ENCODE measurements around the gene NAV2. TPM values are rescaled to one million over a fixed set of nuclear protein-coding genes. Genes with fewer than 3 reads are reported as not detected.

NAV2 gene
- polyA plus RNA-seq, 1 donor from 2014 or later = 3.0 TPM

DNA sequence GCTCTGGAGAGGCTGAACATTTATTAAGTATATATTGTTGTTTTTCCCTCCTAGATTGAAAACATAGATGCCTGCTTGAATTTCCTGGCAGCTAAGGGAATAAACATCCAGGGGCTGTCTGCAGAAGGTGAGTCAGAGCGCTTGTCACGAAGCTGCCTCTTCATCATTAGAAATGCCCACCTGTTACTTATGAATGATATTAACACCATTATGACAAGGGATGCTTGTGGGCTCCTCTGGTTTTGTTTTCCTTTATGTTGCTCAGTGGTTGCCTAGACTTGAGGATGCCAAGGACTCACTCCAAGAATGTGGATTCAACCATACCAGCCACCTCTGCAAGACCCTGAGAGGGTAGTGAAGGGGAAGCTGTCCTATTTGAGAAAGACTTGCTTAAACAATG lies 156.2 kb downstream of the NAV2 start:
- Histone ChIP-seq H2AFZ (ENCODE audit: low read depth, low read length) (no peak overlapping the region), H3K9ac (ENCODE audit: low read length) (no peak overlapping the region), H3K4me2 (ENCODE audit: low read length) (no peak overlapping the region), H3K27me3 (ENCODE audit: insufficient read depth, low read depth, low read length) (no peaks in the 10 kb centered on the region), H3F3A (ENCODE audit: insufficient read depth, low read length, poor library complexity, severe bottlenecking) (no peaks in the 10 kb centered on the region), H4K20me1 (ENCODE audit: insufficient read depth) (no peaks in the 10 kb centered on the region), H3K4me3 (ENCODE audit: low read length) (no peak overlapping the region), H3K36me3 (ENCODE audit: insufficient read depth, low read length) (no peaks in the 10 kb centered on the region), H3K79me2 (replicated peaks; ENCODE audit: insufficient read depth, low read length) (no peaks in the 10 kb centered on the region), H3K9me2 (ENCODE audit: insufficient read depth, low read length) (no peaks in the 10 kb centered on the region), H3K9me3 (ENCODE audit: low read length) (no peaks in the 10 kb centered on the region), H3K27ac (ENCODE audit: low read length) (no peak overlapping the region)
- no peak for TF ChIP-seq EP300 (conservative IDR thresholded peaks at IDR 0.05; ENCODE audit: poor library complexity, severe bottlenecking)
- TF ChIP-seq, protein P1, sequence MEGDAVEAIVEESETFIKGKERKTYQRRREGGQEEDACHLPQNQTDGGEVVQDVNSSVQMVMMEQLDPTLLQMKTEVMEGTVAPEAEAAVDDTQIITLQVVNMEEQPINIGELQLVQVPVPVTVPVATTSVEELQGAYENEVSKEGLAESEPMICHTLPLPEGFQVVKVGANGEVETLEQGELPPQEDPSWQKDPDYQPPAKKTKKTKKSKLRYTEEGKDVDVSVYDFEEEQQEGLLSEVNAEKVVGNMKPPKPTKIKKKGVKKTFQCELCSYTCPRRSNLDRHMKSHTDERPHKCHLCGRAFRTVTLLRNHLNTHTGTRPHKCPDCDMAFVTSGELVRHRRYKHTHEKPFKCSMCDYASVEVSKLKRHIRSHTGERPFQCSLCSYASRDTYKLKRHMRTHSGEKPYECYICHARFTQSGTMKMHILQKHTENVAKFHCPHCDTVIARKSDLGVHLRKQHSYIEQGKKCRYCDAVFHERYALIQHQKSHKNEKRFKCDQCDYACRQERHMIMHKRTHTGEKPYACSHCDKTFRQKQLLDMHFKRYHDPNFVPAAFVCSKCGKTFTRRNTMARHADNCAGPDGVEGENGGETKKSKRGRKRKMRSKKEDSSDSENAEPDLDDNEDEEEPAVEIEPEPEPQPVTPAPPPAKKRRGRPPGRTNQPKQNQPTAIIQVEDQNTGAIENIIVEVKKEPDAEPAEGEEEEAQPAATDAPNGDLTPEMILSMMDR (IDR thresholded peaks at IDR 0.05; ENCODE audit: poor library complexity, severe bottlenecking) = no peak
- TF ChIP-seq, protein P2, sequence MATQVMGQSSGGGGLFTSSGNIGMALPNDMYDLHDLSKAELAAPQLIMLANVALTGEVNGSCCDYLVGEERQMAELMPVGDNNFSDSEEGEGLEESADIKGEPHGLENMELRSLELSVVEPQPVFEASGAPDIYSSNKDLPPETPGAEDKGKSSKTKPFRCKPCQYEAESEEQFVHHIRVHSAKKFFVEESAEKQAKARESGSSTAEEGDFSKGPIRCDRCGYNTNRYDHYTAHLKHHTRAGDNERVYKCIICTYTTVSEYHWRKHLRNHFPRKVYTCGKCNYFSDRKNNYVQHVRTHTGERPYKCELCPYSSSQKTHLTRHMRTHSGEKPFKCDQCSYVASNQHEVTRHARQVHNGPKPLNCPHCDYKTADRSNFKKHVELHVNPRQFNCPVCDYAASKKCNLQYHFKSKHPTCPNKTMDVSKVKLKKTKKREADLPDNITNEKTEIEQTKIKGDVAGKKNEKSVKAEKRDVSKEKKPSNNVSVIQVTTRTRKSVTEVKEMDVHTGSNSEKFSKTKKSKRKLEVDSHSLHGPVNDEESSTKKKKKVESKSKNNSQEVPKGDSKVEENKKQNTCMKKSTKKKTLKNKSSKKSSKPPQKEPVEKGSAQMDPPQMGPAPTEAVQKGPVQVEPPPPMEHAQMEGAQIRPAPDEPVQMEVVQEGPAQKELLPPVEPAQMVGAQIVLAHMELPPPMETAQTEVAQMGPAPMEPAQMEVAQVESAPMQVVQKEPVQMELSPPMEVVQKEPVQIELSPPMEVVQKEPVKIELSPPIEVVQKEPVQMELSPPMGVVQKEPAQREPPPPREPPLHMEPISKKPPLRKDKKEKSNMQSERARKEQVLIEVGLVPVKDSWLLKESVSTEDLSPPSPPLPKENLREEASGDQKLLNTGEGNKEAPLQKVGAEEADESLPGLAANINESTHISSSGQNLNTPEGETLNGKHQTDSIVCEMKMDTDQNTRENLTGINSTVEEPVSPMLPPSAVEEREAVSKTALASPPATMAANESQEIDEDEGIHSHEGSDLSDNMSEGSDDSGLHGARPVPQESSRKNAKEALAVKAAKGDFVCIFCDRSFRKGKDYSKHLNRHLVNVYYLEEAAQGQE (IDR thresholded peaks at IDR 0.05; ENCODE audit: borderline replicate concordance) = no peak

DNA sequence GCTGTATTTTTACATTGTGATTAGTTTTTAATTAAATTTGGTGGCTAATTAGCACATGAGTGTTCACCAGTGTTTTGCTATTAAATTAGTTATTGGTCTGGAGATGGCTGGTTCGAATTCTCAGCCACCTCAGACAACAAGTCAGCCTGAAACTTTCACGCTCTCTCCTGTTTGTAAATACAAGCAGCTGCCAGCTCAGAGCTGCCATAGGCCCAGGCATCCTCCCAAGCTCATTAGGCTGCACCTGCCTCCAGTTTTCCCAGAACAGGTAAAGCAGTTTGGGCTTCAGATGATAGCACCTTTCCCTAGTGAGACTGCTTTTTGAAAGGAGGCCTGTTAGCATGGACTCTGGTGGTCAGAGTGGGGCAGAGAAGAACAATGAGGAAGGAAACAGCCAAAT lies 156.8 kb downstream of the NAV2 start:
- H3K4me3 ChIP-seq (ENCODE audit: low read length) = no peak overlapping the region
- no peaks in the 10 kb centered on the region for H3K36me3 ChIP-seq (ENCODE audit: insufficient read depth, low read length)
- no peak overlapping the region for H3K9ac ChIP-seq (ENCODE audit: low read length)
- no peak overlapping the region for H3K27ac ChIP-seq (ENCODE audit: low read length)
- H4K20me1 ChIP-seq (ENCODE audit: insufficient read depth) = no peaks in the 10 kb centered on the region
- H3K9me2 ChIP-seq (ENCODE audit: insufficient read depth, low read length) = no peaks in the 10 kb centered on the region
- no peak overlapping the region for H2AFZ ChIP-seq (ENCODE audit: low read depth, low read length)
- no peaks in the 10 kb centered on the region for H3K79me2 ChIP-seq (replicated peaks; ENCODE audit: insufficient read depth, low read length)
- H3F3A ChIP-seq (ENCODE audit: insufficient read depth, low read length, poor library complexity, severe bottlenecking) = no peaks in the 10 kb centered on the region
- TF ChIP-seq EP300 (conservative IDR thresholded peaks at IDR 0.05; ENCODE audit: poor library complexity, severe bottlenecking) = no peak
- TF ChIP-seq, protein P1 (IDR thresholded peaks at IDR 0.05; ENCODE audit: poor library complexity, severe bottlenecking) = no peak
- no peak for TF ChIP-seq POLR2AphosphoS5 (IDR thresholded peaks at IDR 0.05)
- TF ChIP-seq EZH2 (IDR thresholded peaks at IDR 0.05; ENCODE audit: borderline replicate concordance, insufficient read depth, low read length, poor library complexity, severe bottlenecking) = no peak
- TF ChIP-seq TAF1 (IDR thresholded peaks at IDR 0.05; ENCODE audit: low read depth) = no peak
- no peak for TF ChIP-seq SMC3 (conservative IDR thresholded peaks at IDR 0.05; ENCODE audit: poor library complexity)
- TF ChIP-seq RAD21 (conservative IDR thresholded peaks at IDR 0.05) = no peak
- no peak for TF ChIP-seq MXI1 (conservative IDR thresholded peaks at IDR 0.05; ENCODE audit: poor library complexity, severe bottlenecking)
- TF ChIP-seq, protein P2 (IDR thresholded peaks at IDR 0.05; ENCODE audit: borderline replicate concordance) = no peak
- no peaks in the 10 kb centered on the region for H3K27me3 ChIP-seq (ENCODE audit: insufficient read depth, low read depth, low read length)
- H3K9me3 ChIP-seq (ENCODE audit: low read length) = no peaks in the 10 kb centered on the region
- no peak overlapping the region for H3K4me2 ChIP-seq (ENCODE audit: low read length)

All from neural cell (in vitro differentiated cells).